Endothelial cell of umbilical vein (primary cell): ENCODE results near the gene S100A3.

Source experiments
- POLR2A ChIP-seq: IDR thresholded peaks from 2 replicates; pipeline ENCODE4 v1.6.1; 2012; ENCODE audit warnings: low read depth, mild to moderate bottlenecking, control low read depth, low read length
- POLR2AphosphoS5 ChIP-seq: IDR thresholded peaks from 2 replicates; pipeline ENCODE4 v1.6.1; 2012; ENCODE audit warnings: low read depth, mild to moderate bottlenecking, control low read depth, low read length, moderate library complexity; ENCODE audit not compliant: insufficient read depth

DNA sequence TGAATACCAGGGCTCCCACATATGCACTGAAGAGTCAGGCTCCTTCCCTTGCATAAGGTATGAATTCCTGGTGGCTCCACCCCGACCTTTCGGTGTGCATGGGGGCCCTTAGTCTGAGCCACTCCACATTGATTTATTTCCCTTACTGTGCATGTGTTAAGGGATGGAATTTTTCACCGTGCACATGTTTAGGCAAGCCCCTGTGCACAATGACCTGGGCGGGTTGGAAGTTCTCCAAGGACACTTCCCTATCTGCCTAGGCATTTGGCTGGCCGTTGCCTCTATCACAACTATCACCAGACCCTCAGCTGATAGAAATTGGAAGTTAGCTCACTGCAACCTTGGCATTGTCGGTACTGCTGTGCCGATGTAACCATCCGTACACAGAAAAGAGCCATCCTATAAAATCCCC, 22.9 kb downstream of the S100A3 start:
- TF ChIP-seq POLR2AphosphoS5 = no peak
- no peak for TF ChIP-seq POLR2A
